ENCODE results near the gene LGALS9. TPM values are rescaled to one million over a fixed set of nuclear protein-coding genes. Genes with fewer than 3 reads are reported as not detected.

LGALS9 gene
- total and polyA plus RNA-seq, 12 donors = 7.5 to 79.1 (median 17.5) TPM

GRCh38 chr17:27613433-27613832, 17.6 kb upstream of the LGALS9 start:
- intact Hi-C loops (cut with DNase I) = no loop called here
- H3K4me1 ChIP-seq = peaks cover 0 to 7% (median 0%) of the 10 kb centered on the region in 9 donors
- peaks cover 0 to 100% (median 11%) of the 10 kb centered on the region in 9 donors for H3K36me3 ChIP-seq
- H3K27ac ChIP-seq = no peak overlapping the region
- H3K9me3 ChIP-seq = no peaks in the 10 kb centered on the region
- H3K27me3 ChIP-seq = no peaks in the 10 kb centered on the region
- ATAC-seq (no peak), DNase-seq (no peak)
- no peak for TF ChIP-seq CTCF (IDR thresholded peaks at IDR 0.05)
- WGBS, 2 donors = 81 to 89% methylated on average over 3 of the region's 3 CpGs
- H3K4me3 ChIP-seq = no peak overlapping the region

- Histone ChIP-seq H3K27me3 (no peaks in the 10 kb centered on the region), H3K9me3 (no peaks in the 10 kb centered on the region), H3K4me3 (no peak overlapping the region), H3K4me1 (peaks cover 0 to 7% (median 0%) of the 10 kb centered on the region in 9 donors), H3K27ac (no peak overlapping the region), H3K36me3 (peaks cover 0 to 100% (median 15%) of the 10 kb centered on the region in 9 donors)
- ATAC-seq (no peak), DNase-seq (no peak)
- WGBS, 2 donors = 98 to 100% methylated on average over 1 of the region's 1 CpG
- intact Hi-C loops (cut with DNase I) = no loop called here
- TF ChIP-seq CTCF (IDR thresholded peaks at IDR 0.05) = no peak
Measured at GRCh38 chr17:27615121-27615520, 15.9 kb upstream of the LGALS9 start.

- Histone ChIP-seq H3K9me3 (no peaks in the 10 kb centered on the region), H3K27ac (no peak overlapping the region), H3K4me3 (no peak overlapping the region), H3K27me3 (no peaks in the 10 kb centered on the region), H3K36me3 (peaks cover 0 to 100% (median 20%) of the 10 kb centered on the region in 9 donors), H3K4me1 (peaks cover 0 to 4% (median 0%) of the 10 kb centered on the region in 9 donors)
- DNase-seq (no peak), ATAC-seq (no peak)
- 78 to 86% methylated on average over 4 of the region's 4 CpGs for WGBS, 2 donors
- no peak for TF ChIP-seq CTCF (IDR thresholded peaks at IDR 0.05)
- intact Hi-C loops (cut with DNase I) = no loop called here
Measured at GRCh38 chr17:27616414-27616813, 14.6 kb upstream of the LGALS9 start.

GRCh38 chr17:27618417-27618816, 12.6 kb upstream of the LGALS9 start:
- TF ChIP-seq CTCF (IDR thresholded peaks at IDR 0.05) = no peak
- WGBS, 2 donors = 93 to 95% methylated on average over 8 of the region's 8 CpGs
- intact Hi-C loops (cut with DNase I) = no loop called here
- H3K4me3 ChIP-seq = no peak overlapping the region
- H3K4me1 ChIP-seq = peaks cover 0 to 9% (median 0%) of the 10 kb centered on the region in 9 donors
- H3K9me3 ChIP-seq = no peaks in the 10 kb centered on the region
- no peaks in the 10 kb centered on the region for H3K27me3 ChIP-seq
- no peak overlapping the region for H3K27ac ChIP-seq
- no peak for ATAC-seq
- H3K36me3 ChIP-seq = peaks cover 0 to 100% (median 20%) of the 10 kb centered on the region in 9 donors
- DNase-seq = no peak

Measured in heart right ventricle (tissue), 16 donors.